GM18499 (cell line): ENCODE results near the gene FEZ2.
"Not testable (repeated sequence)": the region's sequence is repeated elsewhere in the genome, so short reads cannot be mapped to it uniquely, and the experiment has no call there.

Experiments
- ATAC-seq: cut with Tn5 transposase; IDR thresholded peaks from one replicate; pipeline ENCODE4 v1.9.1; 2021; ENCODE audit warnings: moderate number of reproducible peaks; ENCODE audit not compliant: insufficient read depth, unreplicated experiment

FEZ2 gene

GRCh38 chr2:36597532-36598377 is at the start of gene FEZ2:
TSS of gene FEZ2 (minus strand) at chr2:36598168. CDS start at chr2:36598142, 26 bp downstream.
- peak; percentile 95 for ATAC-seq

GRCh38 chr2:36634981-36635597 is 37.1 kb upstream of the FEZ2 start:
- no peak for ATAC-seq

GRCh38 chr2:36633470-36634092 is 35.6 kb upstream of the FEZ2 start:
- ATAC-seq: peak; percentile 64

GRCh38 chr2:36626756-36627155 is 28.8 kb upstream of the FEZ2 start:
- no peak for ATAC-seq

GRCh38 chr2:36626071-36626470 is 28.1 kb upstream of the FEZ2 start:
- ATAC-seq: no peak

- no peak for ATAC-seq
Observed at GRCh38 chr2:36625304-36625703, 27.3 kb upstream of the FEZ2 start.

GRCh38 chr2:36620321-36620720 is 22.4 kb upstream of the FEZ2 start:
- ATAC-seq: no peak

GRCh38 chr2:36618381-36618780 is 20.4 kb upstream of the FEZ2 start:
- ATAC-seq: peak; percentile 98

- no peak for ATAC-seq
Observed at GRCh38 chr2:36616947-36617346, 19.0 kb upstream of the FEZ2 start.

- no peak for ATAC-seq
Observed at GRCh38 chr2:36615222-36615621, 17.3 kb upstream of the FEZ2 start.

- no peak for ATAC-seq
Observed at GRCh38 chr2:36613801-36614200, 15.8 kb upstream of the FEZ2 start.

- ATAC-seq: no peak
Observed at GRCh38 chr2:36611316-36611990, 13.5 kb upstream of the FEZ2 start.

GRCh38 chr2:36609507-36609906 is 11.5 kb upstream of the FEZ2 start:
- no peak for ATAC-seq

- ATAC-seq: no peak
Observed at GRCh38 chr2:36607947-36608346, 10.0 kb upstream of the FEZ2 start.

- no peak for ATAC-seq
Observed at GRCh38 chr2:36606925-36607324, 9.0 kb upstream of the FEZ2 start.

GRCh38 chr2:36605273-36605672 is 7.3 kb upstream of the FEZ2 start:
- ATAC-seq: no peak

GRCh38 chr2:36603629-36604028 is 5.7 kb upstream of the FEZ2 start:
- not testable (repeated sequence) for ATAC-seq

- no peak for ATAC-seq
Observed at GRCh38 chr2:36597003-36597531, 901 bp downstream of the FEZ2 start.

GRCh38 chr2:36596397-36596796 is 1.6 kb downstream of the FEZ2 start:
- no peak for ATAC-seq

GRCh38 chr2:36594849-36595248 is 3.1 kb downstream of the FEZ2 start:
- ATAC-seq: no peak

GRCh38 chr2:36589230-36589630 is 8.7 kb downstream of the FEZ2 start:
- ATAC-seq: no peak
